Neural progenitor cell (in vitro differentiated cells): ENCODE data around the gene EPHA2. TPM values are rescaled to one million over a fixed set of nuclear protein-coding genes. Genes with fewer than 3 reads are reported as not detected.
A peak's percentile ranks its signal among the peaks of the same experiment; 100 is the strongest.
"Not testable (repeated sequence)": the region's sequence is repeated elsewhere in the genome, so short reads cannot be mapped to it uniquely, and the experiment has no call there.

Experiments
- DNase-seq: peaks from one replicate; pipeline ENCODE4 v3.0.0-alpha.2; 2016; ENCODE audit warnings: low spot score
- H2AFZ ChIP-seq: fragments of 200-600 bp; sonication (generic); replicated peaks from 2 replicates; pipeline ENCODE4 v1.6.1; 2016; ENCODE audit warnings: antibody characterized with exemption
- H3F3A ChIP-seq: fragments of 200-600 bp; sonication (generic); 2 replicates; pipeline ENCODE4 v1.6.1; 2016; ENCODE audit warnings: antibody characterized with exemption, low read depth
- H3K27ac ChIP-seq: fragments of 200-600 bp; sonication (generic); 2 replicates; pipeline ENCODE4 v1.5.1; 2016; ENCODE audit warnings: mild to moderate bottlenecking
- H3K27me3 ChIP-seq: fragments of 200-600 bp; sonication (generic); 2 replicates; pipeline ENCODE4 v1.6.1; 2016; ENCODE audit warnings: mild to moderate bottlenecking, moderate library complexity
- H3K36me3 ChIP-seq: fragments of 200-600 bp; sonication (generic); 2 replicates; pipeline ENCODE4 v1.5.1; 2016
- H3K4me1 ChIP-seq: fragments of 200-600 bp; sonication (generic); 2 replicates; pipeline ENCODE4 v1.6.1; 2016; ENCODE audit warnings: mixed run types
- H3K4me2 ChIP-seq: fragments of 200-600 bp; sonication (generic); 2 replicates; pipeline ENCODE4 v1.6.1; 2016
- H3K4me3 ChIP-seq: fragments of 200-600 bp; sonication (generic); 2 replicates; pipeline ENCODE4 v1.5.1; 2016
- H3K79me2 ChIP-seq: fragments of 200-600 bp; sonication (generic); 2 replicates; pipeline ENCODE4 v1.6.1; 2016; ENCODE audit warnings: low read depth
- H3K9ac ChIP-seq: fragments of 200-600 bp; sonication (generic); 2 replicates; pipeline ENCODE4 v1.6.1; 2016
- H3K9me3 ChIP-seq: fragments of 200-600 bp; sonication (generic); 2 replicates; pipeline ENCODE4 v1.5.1; 2016; ENCODE audit warnings: low read depth
- H4K20me1 ChIP-seq: fragments of 200-600 bp; sonication (generic); 2 replicates; pipeline ENCODE4 v1.6.1; 2016; ENCODE audit warnings: low read depth
- H3K27ac Mint-ChIP-seq: 3 replicates; pipeline ENCODE4 v1.8.0; 2021; ENCODE audit warnings: mixed read lengths
- H3K27me3 Mint-ChIP-seq: 2 replicates; pipeline ENCODE4 v1.8.0; 2022; ENCODE audit warnings: low read depth, mild to moderate bottlenecking, inconsistent platforms, moderate library complexity, mixed read lengths; ENCODE audit not compliant: insufficient read depth
- H3K36me3 Mint-ChIP-seq: 3 replicates; pipeline ENCODE4 v1.8.0; 2021; ENCODE audit warnings: mixed read lengths
- H3K4me1 Mint-ChIP-seq: 3 replicates; pipeline ENCODE4 v1.8.0; 2021; ENCODE audit warnings: mixed read lengths
- H3K4me3 Mint-ChIP-seq: 3 replicates; pipeline ENCODE4 v1.8.0; 2021; ENCODE audit warnings: mild to moderate bottlenecking, moderate library complexity, mixed read lengths
- H3K9me3 Mint-ChIP-seq: 3 replicates; pipeline ENCODE4 v1.8.0; 2020; ENCODE audit warnings: mixed read lengths
- EZH2 ChIP-seq: fragments of 200-600 bp; sonication (generic); IDR thresholded peaks from 2 replicates; pipeline ENCODE4 v1.6.1; 2017; ENCODE audit warnings: antibody characterized with exemption, mild to moderate bottlenecking, moderate library complexity
- EZH2phosphoT487 ChIP-seq: fragments of 200-600 bp; sonication (generic); IDR thresholded peaks from 2 replicates; pipeline ENCODE4 v1.6.1; 2017; ENCODE audit warnings: antibody characterized with exemption
- total RNA-seq: library from RNA; depleted of rRNA; stranded (reverse); fragments of >200 nt; gene quantifications from 2 replicates; pipeline ENCODE4 v1.2.3, GENCODE V29; 2015; ENCODE audit warnings: low replicate concordance
- TF ChIP-seq, protein P1 (sequence below): fragments of 200-600 bp; sonication (generic); IDR thresholded peaks from 2 replicates; pipeline ENCODE4 v1.5.1; 2017; ENCODE audit warnings: antibody characterized with exemption, mild to moderate bottlenecking

The EPHA2 gene
- total RNA-seq, 1 donor from 2014 or later: 14.9 TPM

DNA sequence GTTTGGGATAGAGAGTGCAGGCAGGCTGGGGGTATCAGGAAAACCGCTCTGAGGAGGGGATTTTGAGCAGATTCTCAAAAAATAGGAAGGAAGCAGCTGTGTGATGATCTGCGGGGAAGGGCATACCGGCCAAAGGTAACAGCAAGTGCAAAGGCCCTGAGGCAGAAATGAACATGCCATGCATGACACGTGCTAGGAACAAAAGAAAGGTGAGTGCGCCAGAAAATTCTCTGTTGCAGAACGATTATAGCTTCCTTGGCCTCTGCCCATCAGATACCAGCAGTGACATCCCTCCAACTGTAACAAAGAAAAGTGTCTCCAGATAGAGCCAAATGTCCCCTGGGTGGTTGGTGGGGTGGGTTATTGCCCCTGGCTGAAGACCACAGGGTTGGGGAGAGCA is 45.4 kb downstream of the EPHA2 start:
- no peak overlapping the region for H3K27ac Mint-ChIP-seq
- H3K4me1 Mint-ChIP-seq: peaks cover 50% of the 10 kb centered on the region
- Histone ChIP-seq H3K27me3 (no peaks in the 10 kb centered on the region), H2AFZ (no peak overlapping the region), H3K27ac (no peak overlapping the region), H3F3A (peaks cover 6% of the 10 kb centered on the region), H3K79me2 (no peaks in the 10 kb centered on the region), H3K9ac (no peak overlapping the region), H3K9me3 (peaks cover 5% of the 10 kb centered on the region), H3K4me1 (peaks cover 30% of the 10 kb centered on the region), H3K4me3 (no peak overlapping the region), H3K36me3 (no peaks in the 10 kb centered on the region), H3K4me2 (no peak overlapping the region), H4K20me1 (no peaks in the 10 kb centered on the region)
- H3K36me3 Mint-ChIP-seq: no peaks in the 10 kb centered on the region
- H3K9me3 Mint-ChIP-seq: peaks cover 20% of the 10 kb centered on the region
- DNase-seq: no peak
- H3K4me3 Mint-ChIP-seq: peak overlapping the region; percentile 54
- no peak for TF ChIP-seq EZH2
- H3K27me3 Mint-ChIP-seq: peaks cover 22% of the 10 kb centered on the region

DNA sequence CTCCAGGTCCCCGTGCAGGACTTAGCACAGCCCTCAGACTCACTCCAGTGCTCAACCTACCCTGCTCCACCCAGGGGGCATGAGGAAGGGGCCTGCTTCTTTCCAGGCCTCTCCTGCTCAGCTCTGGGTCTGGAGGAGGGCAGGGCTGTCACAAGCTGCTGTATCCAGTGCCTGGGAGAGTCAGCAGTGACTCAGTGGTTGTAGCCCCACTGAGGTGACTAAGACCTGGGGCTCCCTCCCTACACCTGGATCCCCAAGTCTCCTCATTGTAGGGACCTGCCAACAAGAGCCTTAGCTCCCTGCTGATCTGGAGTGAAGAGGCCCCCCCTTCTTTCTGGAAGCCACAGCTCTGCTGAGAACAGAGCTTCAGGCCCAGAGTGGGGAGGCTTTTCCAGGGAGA is 46.3 kb downstream of the EPHA2 start:
- peaks cover 42% of the 10 kb centered on the region for H3K4me1 Mint-ChIP-seq
- no peaks in the 10 kb centered on the region for H3K36me3 ChIP-seq
- no peaks in the 10 kb centered on the region for H3K27me3 ChIP-seq
- no peak for DNase-seq
- no peak overlapping the region for H3K27ac ChIP-seq
- peaks cover 5% of the 10 kb centered on the region for H3K9me3 ChIP-seq
- no peak overlapping the region for H3K27ac Mint-ChIP-seq
- no peaks in the 10 kb centered on the region for H3F3A ChIP-seq
- H2AFZ ChIP-seq: no peak overlapping the region
- H3K9ac ChIP-seq: no peak overlapping the region
- H3K4me3 ChIP-seq: no peak overlapping the region
- no peaks in the 10 kb centered on the region for H3K36me3 Mint-ChIP-seq
- peaks cover 21% of the 10 kb centered on the region for H3K4me1 ChIP-seq
- no peaks in the 10 kb centered on the region for H4K20me1 ChIP-seq
- no peak overlapping the region for H3K4me3 Mint-ChIP-seq
- H3K4me2 ChIP-seq: no peak overlapping the region
- H3K79me2 ChIP-seq: no peaks in the 10 kb centered on the region
- peaks cover 20% of the 10 kb centered on the region for H3K9me3 Mint-ChIP-seq
- peaks cover 17% of the 10 kb centered on the region for H3K27me3 Mint-ChIP-seq
- TF ChIP-seq, protein P1, sequence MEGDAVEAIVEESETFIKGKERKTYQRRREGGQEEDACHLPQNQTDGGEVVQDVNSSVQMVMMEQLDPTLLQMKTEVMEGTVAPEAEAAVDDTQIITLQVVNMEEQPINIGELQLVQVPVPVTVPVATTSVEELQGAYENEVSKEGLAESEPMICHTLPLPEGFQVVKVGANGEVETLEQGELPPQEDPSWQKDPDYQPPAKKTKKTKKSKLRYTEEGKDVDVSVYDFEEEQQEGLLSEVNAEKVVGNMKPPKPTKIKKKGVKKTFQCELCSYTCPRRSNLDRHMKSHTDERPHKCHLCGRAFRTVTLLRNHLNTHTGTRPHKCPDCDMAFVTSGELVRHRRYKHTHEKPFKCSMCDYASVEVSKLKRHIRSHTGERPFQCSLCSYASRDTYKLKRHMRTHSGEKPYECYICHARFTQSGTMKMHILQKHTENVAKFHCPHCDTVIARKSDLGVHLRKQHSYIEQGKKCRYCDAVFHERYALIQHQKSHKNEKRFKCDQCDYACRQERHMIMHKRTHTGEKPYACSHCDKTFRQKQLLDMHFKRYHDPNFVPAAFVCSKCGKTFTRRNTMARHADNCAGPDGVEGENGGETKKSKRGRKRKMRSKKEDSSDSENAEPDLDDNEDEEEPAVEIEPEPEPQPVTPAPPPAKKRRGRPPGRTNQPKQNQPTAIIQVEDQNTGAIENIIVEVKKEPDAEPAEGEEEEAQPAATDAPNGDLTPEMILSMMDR: no peak
- TF ChIP-seq EZH2: no peak
- TF ChIP-seq EZH2phosphoT487: no peak

DNA sequence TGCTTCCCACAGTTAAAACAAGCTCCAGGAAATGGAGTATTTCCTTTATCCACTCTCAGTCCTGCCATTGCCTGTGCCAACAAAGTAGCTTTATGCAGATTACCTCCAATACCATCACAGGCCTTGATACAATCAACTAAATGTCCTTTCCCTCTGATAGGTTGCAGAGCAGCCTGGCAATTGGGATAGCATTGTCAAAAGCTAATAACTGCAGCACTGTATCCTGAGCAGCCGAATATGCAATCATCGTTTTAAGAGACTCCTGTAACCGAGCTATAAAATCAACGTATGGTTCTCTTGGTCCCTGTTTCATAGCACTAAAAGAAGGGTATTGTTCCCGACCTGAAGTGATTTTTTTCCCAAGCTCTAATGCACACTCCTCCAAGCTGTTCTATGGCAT is 48.8 kb downstream of the EPHA2 start:
- not testable (repeated sequence) for H3K4me2 ChIP-seq, H3K4me3 ChIP-seq, H3F3A ChIP-seq, DNase-seq, H3K36me3 ChIP-seq, H3K9me3 ChIP-seq, H3K27me3 ChIP-seq, H3K27ac Mint-ChIP-seq, H4K20me1 ChIP-seq, H3K79me2 ChIP-seq, H2AFZ ChIP-seq, H3K4me3 Mint-ChIP-seq, H3K9ac ChIP-seq, H3K4me1 ChIP-seq, H3K36me3 Mint-ChIP-seq, H3K27me3 Mint-ChIP-seq, H3K27ac ChIP-seq
- peaks cover 24% of the 10 kb centered on the region for H3K4me1 Mint-ChIP-seq
- H3K9me3 Mint-ChIP-seq: peaks cover 33% of the 10 kb centered on the region

DNA sequence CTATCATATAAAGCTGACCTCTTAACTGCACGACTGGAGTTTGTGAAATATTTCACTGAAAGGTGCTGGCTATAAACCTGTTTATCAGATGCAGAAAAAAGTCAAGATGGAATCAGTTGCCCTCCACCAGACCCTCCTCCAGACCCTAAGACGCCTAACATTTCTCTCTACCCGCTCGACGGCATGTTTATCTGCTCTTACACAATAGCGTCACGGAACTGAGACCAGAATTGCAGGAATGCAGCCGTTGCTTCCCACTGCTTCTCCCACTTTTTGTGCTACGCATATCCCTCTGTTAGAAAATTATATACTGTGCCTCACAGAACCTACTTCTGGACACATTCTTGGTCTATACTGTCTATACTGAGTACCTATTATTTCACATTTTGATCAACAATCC is 54.2 kb downstream of the EPHA2 start:
- H3K79me2 ChIP-seq: no peaks in the 10 kb centered on the region
- H3K27ac ChIP-seq: no peak overlapping the region
- H4K20me1 ChIP-seq: no peaks in the 10 kb centered on the region
- Mint-ChIP-seq H3K27me3 (peaks cover 2% of the 10 kb centered on the region), H3K27ac (no peak overlapping the region), H3K9me3 (peaks cover 13% of the 10 kb centered on the region), H3K4me1 (peaks cover 17% of the 10 kb centered on the region), H3K4me3 (no peak overlapping the region), H3K36me3 (peaks cover 1% of the 10 kb centered on the region)
- DNase-seq: no peak
- H3F3A ChIP-seq: peaks cover 4% of the 10 kb centered on the region
- peaks cover 7% of the 10 kb centered on the region for H3K4me1 ChIP-seq
- no peaks in the 10 kb centered on the region for H3K36me3 ChIP-seq
- no peak overlapping the region for H3K4me3 ChIP-seq
- H2AFZ ChIP-seq: no peak overlapping the region
- peaks cover under 1% of the 10 kb centered on the region for H3K27me3 ChIP-seq
- H3K9me3 ChIP-seq: no peaks in the 10 kb centered on the region
- H3K4me2 ChIP-seq: no peak overlapping the region
- TF ChIP-seq, protein P1: no peak
- no peak for TF ChIP-seq EZH2phosphoT487
- no peak for TF ChIP-seq EZH2
- H3K9ac ChIP-seq: no peak overlapping the region
